HG03103 (cell line): ENCODE data around the gene CD44.

Experiments used
- ATAC-seq: cut with Tn5 transposase; IDR thresholded peaks from one replicate; pipeline ENCODE4 v1.9.1; 2021; ENCODE audit warnings: low read depth; ENCODE audit not compliant: unreplicated experiment

CD44 gene

GRCh38 chr11:35234460-35235156, 95.6 kb downstream of the CD44 start:
- ATAC-seq, result no peak

GRCh38 chr11:35235157-35235468, 96.1 kb downstream of the CD44 start:
- ATAC-seq, result no peak

- ATAC-seq, result no peak
Measured at GRCh38 chr11:35235498-35235897, 96.5 kb downstream of the CD44 start.

GRCh38 chr11:35235936-35236666, 97.1 kb downstream of the CD44 start:
- ATAC-seq, result no peak

GRCh38 chr11:35236667-35237003, 97.7 kb downstream of the CD44 start:
- ATAC-seq, result no peak

- no peak for ATAC-seq
Measured at GRCh38 chr11:35237351-35237750, 98.4 kb downstream of the CD44 start.

- ATAC-seq, result no peak
Measured at GRCh38 chr11:35237860-35238715, 99.1 kb downstream of the CD44 start.

- ATAC-seq, result no peak
Measured at GRCh38 chr11:35238882-35239281, 99.9 kb downstream of the CD44 start.

- no peak for ATAC-seq
Measured at GRCh38 chr11:35239471-35240075, 100.6 kb downstream of the CD44 start.

GRCh38 chr11:35241083-35241482, 102.1 kb downstream of the CD44 start:
- ATAC-seq, result no peak

- ATAC-seq, result no peak
Measured at GRCh38 chr11:35241531-35241930, 102.6 kb downstream of the CD44 start.

GRCh38 chr11:35242412-35243242, 103.7 kb downstream of the CD44 start:
- ATAC-seq, result no peak

- ATAC-seq, result no peak
Measured at GRCh38 chr11:35243774-35244173, 104.8 kb downstream of the CD44 start.

- no peak for ATAC-seq
Measured at GRCh38 chr11:35245056-35245455, 106.1 kb downstream of the CD44 start.

- no peak for ATAC-seq
Measured at GRCh38 chr11:35245786-35246185, 106.8 kb downstream of the CD44 start.

GRCh38 chr11:35246745-35247144, 107.8 kb downstream of the CD44 start:
- no peak for ATAC-seq

GRCh38 chr11:35247428-35247827, 108.5 kb downstream of the CD44 start:
- ATAC-seq, result no peak

- ATAC-seq, result no peak
Measured at GRCh38 chr11:35247863-35248262, 108.9 kb downstream of the CD44 start.

GRCh38 chr11:35248558-35249323, 109.8 kb downstream of the CD44 start:
- ATAC-seq, result no peak

- ATAC-seq, result no peak
Measured at GRCh38 chr11:35250192-35250591, 111.2 kb downstream of the CD44 start.
